Subcutaneous preadipocyte (primary cell): Measurements from ENCODE around the gene TBC1D1. TPM values are rescaled to one million over a fixed set of nuclear protein-coding genes. Genes with fewer than 3 reads are reported as not detected.

Experiments used
- total RNA-seq: library from RNA; depleted of rRNA; stranded (reverse); fragments of >200 nt; gene quantifications from 2 replicates; pipeline ENCODE4 v1.2.3, GENCODE V29; 2012

Gene TBC1D1
- total RNA-seq, result 58.1 and 103 TPM in 2 replicates

GRCh38 chr4:37890801-37891259 is at the start of gene TBC1D1:
TBC1D1 (plus strand) TSS chr4:37891084; CDS start chr4:37902096, 11,012 bp downstream.

GRCh38 chr4:37960098-37960497 is 69.2 kb downstream of the TBC1D1 start, which contains the start of gene PTTG2:
PTTG2 (plus strand) TSS chr4:37960398; CDS start chr4:37960435, 37 bp downstream.

Other genes with a start within 250 kb of the TBC1D1 start
- 29.4 and 45.5 TPM in 2 replicates for gene RELL1, start 204.7 kb upstream of the TBC1D1 start, total RNA-seq
- gene PGM2, start 64.4 kb upstream of the TBC1D1 start, total RNA-seq, result 14.7 and 20.9 TPM in 2 replicates
- gene PTTG2, start 69.3 kb downstream of the TBC1D1 start, total RNA-seq, result not detected in 2 replicates